Stimulated activated CD4-positive, alpha-beta T cell treated with anti-CD3 and anti-CD28 coated beads, Interleukin-2, amount 100 ng/mL, for 48 hours (primary cell): ENCODE results near the gene ADAP1.
"Not testable (repeated sequence)": the region's sequence is repeated elsewhere in the genome, so short reads cannot be mapped to it uniquely, and the experiment has no call there.

Source experiments
- DNase-seq, 2 donors: peaks; one replicate each; pipeline ENCODE4 v3.0.0-alpha.2; 2020

ADAP1 gene

DNA sequence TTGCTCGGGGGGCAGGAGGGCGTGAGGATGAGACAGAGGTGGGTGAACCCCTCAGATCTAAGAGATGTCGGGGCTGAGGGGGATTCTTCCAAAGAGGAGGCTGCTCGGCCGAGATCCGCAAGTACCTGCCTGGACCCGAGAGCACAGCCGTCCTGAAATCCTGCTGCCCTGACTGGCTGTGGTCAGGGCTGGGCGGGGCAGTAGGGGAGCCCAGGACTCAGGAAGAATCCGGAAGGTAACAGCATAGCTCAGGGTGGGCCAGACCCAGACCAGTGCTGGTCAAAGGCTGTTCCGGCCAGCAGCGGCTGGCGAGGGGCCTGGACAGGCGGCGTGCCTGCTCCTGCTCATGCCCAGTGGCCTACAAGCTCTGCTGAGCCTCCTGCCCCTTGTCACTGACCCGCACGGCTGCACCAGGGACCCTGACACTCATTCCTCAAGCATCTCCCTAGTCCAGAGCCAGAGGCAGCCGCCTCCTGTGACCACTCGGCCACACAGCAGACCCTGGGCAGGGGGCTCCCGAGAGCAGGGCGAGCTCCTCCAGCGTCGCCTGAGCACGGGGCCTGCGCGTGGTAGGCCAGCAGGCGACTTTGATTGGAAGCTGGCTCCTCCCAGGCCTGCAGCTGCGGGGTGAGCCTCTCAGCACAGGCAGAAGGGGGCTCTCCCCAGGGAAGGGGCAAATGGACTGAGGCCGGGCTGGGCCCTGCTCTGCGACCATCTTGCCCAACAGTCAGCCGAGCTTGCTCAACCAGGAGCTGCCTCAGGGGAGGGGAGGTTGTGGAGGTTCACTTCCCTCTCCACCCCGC is 3.1 kb upstream of the ADAP1 start:
- DNase-seq: no peak

DNA sequence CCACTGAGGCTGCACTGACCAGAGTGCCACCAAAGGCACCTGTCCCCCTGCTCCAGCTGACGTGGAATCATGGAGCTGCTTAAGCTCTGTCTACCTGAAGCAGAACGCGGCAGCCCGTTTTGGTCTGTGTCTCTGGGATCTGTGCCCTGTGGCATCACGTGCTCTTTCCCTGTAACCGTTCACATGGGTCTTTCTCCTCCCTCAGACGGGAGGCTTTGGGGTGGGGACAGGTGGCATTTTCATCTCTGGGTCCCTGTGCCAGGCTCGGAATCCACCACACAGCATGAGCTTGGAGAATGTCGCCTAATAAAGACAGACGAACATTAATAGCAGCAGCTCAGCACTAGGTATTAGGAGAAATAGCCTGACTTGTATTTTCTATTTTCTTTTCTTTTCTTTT is 1.6 kb upstream of the ADAP1 start:
- DNase-seq: no peak

DNA sequence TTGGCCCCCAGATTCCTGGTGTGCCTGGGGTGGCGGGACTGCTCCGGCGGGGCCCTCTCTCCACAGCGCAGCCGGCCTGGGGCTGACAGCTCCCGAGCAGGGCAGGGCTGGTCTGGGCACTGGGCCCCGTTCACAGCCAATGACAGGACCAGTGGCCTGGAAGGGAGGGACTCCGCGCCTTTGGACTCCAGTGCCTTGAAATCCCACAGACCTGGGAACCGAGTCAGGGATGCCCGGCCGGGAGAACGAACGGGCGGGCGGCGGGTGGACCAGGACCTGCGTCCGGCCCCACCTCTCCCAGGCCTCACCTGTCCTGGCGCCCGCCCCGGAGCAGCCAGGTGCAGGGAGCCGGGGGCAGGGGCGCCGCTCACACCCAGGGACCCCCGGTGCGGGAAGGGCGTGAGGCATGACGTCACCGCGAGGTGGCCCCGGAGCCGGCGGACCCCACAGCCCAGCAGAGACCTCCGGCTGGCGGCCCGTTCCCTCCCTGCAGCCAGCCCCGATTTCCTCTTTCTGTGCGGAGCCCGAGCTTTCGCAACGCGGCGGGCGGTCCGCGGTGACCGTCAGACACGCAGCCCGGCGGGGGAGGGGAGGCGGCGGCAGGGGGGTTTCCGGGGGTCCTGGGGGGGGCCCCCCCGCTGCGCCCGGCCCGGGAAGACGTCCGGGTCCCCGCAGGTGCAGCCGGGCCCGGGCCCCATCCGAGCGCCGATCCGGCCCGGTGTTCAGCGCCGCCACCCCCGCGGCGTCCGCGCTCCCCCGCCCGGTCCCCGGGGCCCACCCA is 743 bp downstream of the ADAP1 start:
- DNase-seq: no peak

DNA sequence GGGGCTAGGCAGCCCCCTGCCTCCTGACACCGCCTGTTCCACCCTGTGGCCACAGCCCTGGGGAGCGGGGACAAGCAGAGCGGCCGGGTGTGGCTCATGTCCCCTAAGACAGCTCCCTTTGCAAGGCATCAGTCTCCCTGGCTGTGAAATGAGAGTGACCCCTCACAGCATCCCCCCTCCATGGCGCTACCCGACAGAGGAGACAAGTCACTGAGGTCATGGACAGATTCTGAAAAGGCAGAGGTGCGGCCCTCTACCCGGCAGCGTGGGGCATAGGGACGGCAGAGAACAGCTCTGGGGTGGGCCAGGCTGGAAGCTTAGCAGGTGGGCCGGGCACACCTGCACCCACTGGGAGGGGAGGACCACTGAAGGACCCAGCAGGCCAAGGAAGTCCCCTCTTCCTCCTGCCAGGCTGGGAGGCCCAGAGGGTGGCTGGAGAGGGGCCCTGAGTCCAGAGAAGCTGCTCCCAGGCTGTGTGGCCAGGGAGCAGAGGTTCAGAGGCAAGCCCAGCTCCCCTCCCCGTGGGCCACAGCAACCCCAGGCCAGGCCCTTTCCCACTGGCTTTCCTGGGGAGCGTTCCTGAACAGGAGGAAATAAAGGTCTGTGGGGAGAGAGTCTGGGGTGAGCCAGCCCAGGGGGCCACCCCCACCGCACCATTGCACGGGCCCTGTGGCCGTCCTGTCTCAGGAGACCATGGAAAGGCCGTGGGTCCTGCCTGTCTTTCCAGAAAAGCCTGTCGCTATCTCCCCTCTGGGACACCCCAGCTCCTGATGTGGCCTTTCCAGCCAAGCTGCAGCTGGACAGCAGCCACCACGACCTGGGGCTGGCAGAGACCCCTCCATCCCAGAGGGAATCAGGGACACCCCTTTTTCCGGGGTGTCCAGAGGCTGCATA is 1.7 kb downstream of the ADAP1 start:
- no peak for DNase-seq

DNA sequence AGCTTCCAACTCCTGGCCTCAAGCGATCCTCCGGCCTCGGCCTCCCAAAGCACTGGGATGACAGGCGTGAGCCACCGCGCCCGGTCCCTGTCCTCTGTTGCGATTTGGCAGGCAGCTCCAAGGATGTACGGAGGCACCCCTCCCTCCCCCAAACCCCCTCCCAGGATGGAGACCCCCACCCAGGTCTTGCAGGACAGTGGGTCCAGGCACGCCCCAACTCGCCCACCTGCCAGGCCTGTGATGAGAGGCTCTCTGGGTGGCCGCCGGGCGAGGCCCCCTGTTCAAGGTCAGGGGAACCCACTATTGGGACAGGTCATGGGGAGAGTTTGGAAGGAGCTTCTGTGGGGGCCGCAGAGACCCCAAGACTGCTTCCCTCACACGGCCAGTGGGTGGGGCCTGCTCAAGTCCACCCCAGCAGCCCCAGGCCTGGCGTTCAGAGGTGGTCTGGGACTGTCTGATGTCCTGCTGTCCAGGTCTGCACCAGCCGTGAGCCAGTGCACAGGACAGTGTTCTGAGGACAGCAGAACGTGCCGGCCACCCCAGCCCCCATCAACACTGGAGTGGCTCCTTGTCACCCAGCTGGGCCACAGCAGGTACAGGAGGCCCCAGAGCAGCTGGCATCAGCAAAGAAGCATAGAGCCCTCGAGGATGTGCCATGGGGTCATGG is 2.5 kb downstream of the ADAP1 start:
- DNase-seq: no peak

DNA sequence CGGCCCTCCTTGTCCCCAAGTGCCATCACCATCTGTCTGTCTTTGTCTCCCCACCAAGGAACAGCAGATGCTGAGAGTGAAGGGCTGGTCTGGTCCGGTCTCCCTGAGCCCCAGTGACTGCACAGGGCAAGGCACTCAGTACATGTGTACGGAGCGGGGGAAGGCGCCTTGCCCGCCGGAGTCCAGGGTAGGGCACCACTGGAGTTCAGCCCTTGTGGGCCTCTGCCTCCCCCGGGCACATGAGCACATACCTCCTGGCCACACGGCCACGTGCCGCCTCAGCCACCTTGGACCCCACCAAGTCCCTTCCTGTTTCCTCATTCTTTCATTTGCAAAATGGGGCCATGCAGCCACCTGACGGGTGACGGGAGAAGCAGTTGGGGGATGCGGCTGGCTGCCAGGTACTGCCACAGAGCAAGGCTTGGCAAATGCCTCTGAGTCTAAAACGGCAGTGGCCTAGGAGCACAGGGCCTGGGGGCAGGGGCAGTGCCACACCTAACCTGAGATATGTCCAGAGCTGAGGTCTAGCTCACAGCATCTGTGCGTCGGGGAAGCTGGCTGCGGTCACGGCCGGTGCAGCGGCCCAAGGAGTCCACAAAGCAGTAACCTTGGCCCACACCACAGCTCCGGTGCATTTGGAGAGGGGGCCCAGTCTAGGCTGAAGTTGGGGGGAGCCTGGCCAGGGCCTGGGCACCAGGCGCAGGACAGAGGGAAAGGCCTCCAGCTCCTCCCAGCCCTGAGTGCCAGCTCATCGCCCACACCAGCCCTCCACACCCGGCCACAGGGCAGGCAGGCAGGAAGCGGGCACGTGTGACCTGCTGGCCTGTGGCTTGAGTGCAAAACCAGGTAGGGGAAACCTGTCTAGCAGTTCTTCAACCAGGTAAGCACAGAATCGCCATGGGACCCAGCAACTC is 5.2 kb downstream of the ADAP1 start:
- no peak for DNase-seq

DNA sequence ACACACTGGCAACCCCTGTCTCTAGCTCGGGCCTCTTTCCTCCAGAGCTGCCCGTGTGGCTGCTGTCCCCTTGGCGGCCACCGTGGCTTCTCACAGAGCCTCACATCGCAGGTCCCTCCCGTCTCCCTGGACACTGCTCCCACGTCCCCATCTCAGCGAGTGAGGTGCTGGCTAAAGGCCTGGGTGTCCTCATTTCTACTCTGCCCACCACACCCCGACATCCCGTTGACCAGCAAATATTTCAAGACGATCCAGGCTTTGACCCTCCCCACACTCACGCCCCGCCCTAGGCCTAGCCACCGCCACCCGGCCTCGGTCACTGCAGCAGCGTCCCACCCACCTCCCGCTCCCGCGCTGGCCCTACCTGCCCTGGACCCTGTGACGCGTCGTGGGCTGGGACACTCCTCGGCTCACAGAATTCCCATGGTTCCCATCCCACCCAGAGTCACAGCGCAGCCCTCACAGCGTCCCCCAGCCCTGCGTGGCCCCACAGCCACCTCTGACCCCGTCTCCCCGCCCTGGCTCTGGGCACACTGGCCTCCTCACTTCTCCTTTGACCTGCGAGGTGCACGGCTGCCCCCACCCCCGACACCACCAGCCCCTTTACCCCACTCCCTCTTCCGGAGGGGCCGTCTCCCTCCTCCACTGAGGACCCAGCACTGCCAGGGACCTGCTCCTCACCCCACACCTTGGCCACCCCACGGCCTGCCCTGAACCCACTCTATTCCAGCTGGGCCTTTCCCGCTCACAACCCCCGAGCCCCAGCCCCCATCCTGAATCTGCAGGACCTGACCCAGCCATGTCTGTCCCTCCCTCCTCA is 6.9 kb downstream of the ADAP1 start:
- no peak for DNase-seq

DNA sequence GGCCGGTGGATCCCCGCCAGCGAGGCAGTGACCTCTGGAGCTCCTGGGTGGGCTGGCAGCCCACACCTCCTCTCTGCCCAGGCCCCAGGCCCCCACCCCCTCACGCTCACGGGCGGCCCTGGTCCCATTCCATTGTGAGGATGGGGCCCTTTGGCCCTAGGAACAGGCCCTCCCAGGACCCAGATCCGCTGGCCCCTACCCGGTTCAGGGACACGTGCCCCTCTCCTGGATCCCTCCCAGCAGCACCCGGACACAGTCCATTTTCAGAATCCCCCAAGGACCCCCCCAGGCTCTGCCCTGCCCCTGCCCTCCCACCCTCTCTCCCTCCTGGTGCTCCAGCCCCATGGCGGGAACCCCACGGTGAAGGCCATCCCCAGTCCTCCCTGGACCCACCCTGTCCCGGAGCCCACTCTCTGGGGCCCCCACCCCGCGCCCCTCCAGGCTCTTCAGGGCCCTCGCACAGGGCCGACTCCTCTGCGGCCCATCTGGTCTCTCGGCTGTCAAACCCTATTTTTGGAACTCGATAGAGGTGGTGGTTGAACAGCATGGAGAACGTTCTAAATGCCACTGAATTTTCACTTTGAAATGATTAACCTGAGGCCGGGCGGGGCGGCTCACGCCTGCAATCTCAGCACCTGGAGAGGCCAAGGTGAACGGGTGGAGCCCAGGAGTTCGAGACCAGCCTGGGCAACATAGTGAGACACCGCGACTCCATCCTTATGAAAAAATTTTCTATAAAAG is 8.1 kb downstream of the ADAP1 start:
- no peak for DNase-seq

DNA sequence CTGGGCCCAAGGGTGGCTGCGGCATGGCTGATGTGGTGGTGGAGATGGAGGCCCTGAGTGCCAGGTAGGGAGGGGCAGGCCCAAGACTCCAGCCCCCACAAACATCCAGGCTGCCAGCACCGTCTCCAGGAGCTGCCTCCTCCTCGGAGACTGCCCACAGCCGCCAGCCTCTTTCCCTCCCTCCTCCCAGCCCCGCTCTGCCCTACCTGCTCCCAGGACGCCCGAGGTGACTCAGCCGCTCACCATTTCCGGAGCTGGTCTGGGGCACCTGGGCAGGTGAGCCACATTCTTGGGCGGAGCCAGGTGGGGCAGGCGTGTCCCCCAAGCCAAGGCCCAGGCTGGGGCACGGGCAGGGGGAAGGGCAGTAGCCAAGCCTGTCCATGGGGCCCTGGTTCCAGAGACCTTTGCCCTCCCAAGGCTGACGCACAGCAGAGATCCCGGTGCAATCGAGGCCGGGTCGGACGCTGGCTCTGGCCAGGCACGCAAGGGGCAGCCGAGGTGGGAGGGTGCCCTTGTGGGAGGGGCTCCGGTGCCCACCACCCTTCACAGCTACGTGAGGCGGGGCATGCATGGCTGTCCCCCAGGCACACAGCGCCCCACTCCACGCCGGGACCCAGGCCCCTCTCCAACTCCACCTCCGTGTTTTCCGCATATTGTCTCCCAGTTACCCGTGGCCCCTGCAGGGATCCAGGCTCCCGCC is 8.8 kb downstream of the ADAP1 start:
- DNase-seq: no peak

DNA sequence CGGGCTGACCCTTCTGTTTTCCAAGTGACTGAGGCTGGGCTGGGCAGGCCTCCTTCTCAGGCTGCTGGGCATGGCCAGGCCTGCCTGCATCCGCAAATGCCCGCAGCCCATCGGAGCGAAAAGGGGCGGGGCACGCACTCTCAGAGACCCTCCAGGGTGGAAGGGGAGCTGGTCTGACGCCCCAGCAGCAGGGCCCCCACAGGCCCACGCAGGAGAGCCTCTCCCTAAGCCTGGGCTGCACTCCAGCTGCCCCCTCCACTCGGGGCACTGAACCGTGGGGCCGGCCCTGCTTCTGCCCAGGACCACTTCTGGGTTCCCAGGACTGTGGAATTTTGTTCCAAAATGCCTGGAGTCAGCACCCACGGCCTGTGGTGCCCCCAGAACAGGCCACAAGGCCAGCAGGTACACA is 9.3 kb downstream of the ADAP1 start:
- no peak for DNase-seq

DNA sequence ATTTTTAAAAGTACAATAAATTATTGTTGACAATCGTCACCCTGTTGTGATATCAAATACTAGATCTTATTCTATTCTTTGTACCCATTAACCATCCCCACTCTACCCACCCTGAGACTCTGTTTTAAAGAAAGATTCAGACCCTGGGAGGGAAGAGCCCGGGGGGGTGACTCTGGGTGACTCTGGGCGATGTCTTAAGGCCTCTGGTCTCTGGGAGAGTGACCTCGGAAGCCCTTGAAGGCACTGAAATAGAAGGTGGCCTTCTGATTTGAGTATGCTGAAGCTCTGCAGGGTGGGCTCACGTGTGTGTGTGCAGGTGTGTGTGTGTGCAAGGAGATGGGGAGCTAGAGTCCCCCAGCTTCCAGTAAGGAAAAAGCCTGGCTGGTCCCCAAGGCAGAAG is 9.7 kb downstream of the ADAP1 start:
- no peak for DNase-seq

DNA sequence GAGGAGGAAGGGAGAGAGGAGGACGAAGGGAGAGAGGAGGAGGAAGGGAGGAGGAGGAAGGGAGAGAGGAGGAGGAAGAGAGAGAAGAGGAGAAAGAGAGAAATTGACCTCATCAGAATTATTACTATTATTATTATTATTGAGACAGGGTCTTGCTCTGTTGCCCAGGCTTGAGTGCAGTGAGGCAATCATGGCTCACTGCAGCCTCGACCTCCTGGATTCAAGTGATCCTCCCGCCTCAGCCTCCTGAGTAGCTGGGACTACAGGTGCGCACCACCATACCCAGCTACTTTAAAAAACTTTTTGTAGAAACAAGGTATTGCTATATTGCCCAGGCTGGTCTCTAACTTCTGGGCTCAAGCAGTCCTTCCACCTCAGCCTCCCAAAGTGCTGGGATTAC is 10.7 kb downstream of the ADAP1 start:
- not testable (repeated sequence) for DNase-seq

DNA sequence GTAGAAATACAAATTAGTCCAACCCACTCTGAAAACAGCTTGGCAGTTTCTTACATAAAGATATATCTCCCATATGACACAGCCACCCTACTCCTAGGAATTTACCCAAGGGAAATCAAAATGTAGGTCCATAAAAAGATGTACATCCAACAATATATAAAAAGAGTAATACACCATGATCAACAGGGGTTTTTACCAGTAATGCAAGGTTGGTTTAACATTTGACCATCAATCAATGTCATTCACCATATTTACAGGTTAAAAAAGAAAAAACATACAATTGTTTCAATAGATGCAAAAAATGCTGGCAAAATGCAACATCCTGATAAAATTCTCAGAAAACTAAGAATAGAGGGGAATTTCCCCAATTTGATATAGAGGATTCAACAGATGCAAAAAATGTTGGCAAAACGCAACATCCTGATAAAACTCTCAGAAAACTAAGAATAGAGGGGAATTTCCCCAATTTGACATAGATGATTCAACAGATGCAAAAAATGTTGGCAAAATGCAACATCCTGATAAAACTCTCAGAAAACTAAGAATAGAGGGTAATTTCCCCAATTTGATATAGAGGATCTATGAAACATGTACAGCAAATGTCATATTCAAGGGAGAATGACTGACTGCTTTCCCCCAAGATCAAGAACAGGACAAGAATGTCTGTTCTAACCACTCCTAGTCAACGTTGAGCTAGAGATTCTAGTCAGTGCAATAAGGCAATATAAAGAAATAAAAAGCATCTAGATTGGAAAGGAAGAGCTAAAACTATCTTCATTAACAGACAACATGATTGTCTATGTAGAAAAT is 13.7 kb downstream of the ADAP1 start:
- DNase-seq: no peak

DNA sequence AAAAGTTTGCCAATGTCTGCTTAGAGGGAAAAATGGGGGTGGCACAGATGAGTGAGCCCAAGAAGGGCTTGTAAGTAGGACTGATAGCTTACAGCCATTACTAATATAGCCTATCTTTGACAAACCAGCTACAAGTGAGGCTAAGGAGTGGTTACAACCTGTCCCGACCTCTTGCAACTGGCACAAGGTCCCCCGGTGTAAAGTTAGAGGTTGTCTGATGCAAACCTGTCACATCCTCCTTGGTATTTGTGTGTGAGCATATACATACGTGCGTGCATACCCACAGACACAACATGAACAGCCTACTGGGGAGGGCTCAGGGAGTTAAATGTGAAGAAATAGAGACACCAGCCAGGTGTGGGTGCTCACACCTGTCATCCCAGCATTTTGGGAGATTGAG is 14.6 kb downstream of the ADAP1 start:
- no peak for DNase-seq

DNA sequence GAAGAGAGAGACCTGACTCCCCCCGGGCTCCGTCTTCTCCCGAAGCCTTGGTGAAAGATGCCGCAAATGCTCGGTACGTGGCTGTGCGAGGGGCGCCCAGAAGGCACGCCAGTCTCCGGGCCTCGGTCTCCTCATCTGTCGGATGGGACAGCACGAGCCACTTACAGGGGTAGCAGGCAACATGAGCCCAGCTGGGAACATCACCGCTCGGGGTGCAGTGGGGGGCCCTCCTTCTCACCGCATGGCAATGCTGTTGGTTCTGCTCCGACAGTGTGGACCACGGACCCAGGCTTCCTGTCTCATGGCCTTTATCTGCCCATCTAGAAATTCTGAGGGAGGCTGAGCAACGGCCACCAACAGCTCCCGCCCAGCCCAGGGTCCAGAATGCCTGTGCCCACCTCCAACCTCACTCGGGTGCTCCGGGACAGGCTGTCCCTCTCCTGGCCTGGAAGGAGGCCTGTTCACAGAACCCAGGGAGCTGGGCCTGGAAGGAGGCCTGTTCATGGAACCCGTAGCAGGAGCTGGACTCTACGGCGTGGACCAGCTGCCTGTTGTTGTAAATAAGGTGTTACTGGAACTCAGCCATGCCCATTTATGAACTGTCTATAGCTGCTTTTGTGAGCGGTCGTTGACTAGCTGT is 15.8 kb downstream of the ADAP1 start:
- DNase-seq: no peak

DNA sequence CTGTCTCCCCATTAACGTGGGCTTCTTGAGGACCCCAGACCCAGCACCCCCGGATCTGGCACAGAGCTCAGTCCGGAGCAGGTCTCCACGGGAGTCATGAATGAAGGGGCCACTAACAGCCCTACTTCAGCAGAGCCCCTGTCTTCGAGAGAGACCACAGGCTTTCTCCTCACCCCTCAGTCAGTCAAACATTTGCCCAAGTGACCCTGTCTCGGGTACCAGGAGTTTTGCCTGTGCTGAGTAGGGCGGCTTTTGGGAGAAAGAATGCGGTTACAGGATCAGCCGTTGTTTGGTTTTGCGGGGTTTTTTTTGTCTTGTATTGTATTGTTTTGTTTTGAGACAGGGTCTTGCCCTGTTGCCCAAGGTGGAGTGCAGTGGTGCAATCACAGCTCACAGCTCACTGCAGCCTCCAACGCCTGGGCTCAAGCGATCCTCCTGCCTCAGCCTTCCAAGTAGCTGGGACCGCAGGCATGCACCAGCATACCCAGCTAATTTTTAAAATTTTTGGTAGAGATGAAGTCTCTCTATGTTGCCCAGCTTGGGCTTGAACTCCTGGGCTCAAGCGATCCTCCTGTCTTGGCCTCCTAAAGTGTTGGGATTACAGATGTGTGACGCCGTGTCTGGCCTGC is 16.5 kb downstream of the ADAP1 start:
- DNase-seq: no peak

DNA sequence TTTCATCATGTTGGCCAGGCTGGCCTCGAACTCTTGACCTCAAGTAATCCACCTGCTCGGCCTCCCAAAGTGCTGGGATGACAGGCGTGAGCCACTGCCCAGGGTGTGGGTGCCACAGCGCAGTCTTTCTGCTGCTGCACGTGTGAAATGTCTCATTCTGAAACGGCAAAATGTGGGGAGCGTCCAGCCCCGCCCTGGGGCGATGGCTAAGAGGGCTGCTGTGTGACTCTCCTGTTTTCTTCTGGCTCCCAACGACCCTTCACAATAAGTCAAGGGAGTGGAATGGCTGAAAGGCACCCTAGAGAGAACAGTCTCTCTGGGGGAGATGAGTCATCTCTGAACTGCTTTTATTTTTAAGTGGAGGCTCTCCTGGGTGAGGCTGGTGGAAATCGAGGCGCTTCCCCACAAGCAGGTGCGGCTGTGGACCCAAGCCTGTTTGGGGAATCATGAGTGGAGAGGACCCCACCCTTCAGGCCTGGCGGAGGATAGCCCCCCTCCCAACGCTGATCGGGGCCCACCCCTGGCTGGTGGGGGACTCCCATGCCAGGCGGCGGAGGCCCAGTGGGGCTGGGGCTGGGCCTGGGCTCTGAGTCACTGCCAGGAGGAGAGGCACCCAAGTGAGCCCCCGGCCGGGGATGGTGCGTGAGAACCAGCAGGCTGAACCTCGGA is 18.0 kb downstream of the ADAP1 start:
- DNase-seq: peak in 1 of 2 donors; percentile 37
